IPS DF 6.9 (cell line): Measurements from ENCODE around the gene NEDD4L.
A peak's percentile ranks its signal among the peaks of the same experiment; 100 is the strongest.

ENCODE experiments used
- DNase-seq: peaks from one replicate; pipeline ENCODE4 v3.0.0-alpha.2; 2013; ENCODE audit warnings: low read depth, low spot score
- H3K27ac ChIP-seq: one replicate; pipeline ENCODE4 v1.5.1; 2013; ENCODE audit warnings: low read length, control low read depth
- H3K27me3 ChIP-seq: 2 replicates; pipeline ENCODE4 v1.6.1; 2013; ENCODE audit warnings: mild to moderate bottlenecking, low read length; ENCODE audit not compliant: control insufficient read depth, insufficient read depth
- H3K36me3 ChIP-seq: 2 replicates; pipeline ENCODE4 v1.6.1; 2013; ENCODE audit warnings: low read length; ENCODE audit not compliant: control insufficient read depth, insufficient read depth
- H3K4me1 ChIP-seq: 2 replicates; pipeline ENCODE4 v1.6.1; 2013; ENCODE audit warnings: low read length; ENCODE audit not compliant: control insufficient read depth, insufficient read depth
- H3K4me3 ChIP-seq: 2 replicates; pipeline ENCODE4 v1.5.1; 2013; ENCODE audit warnings: mild to moderate bottlenecking, low read length
- H3K9me3 ChIP-seq: 2 replicates; pipeline ENCODE4 v1.6.1; 2013; ENCODE audit warnings: low read length, inconsistent platforms; ENCODE audit not compliant: control insufficient read depth, insufficient read depth
- WGBS: extraction: QIAGEN DNeasy Blood & Tissue Kit; methylation state at CpG from one replicate; pipeline ENCODE4 v1.1.7; 2013; ENCODE audit warnings: mixed read lengths, missing lambda C conversion rate; ENCODE audit not compliant: insufficient read length, insufficient coverage; 5-methylcytosine and 5-hydroxymethylcytosine counted together

The NEDD4L gene

GRCh38 chr18:58150772-58151171 lies 106.7 kb downstream of the NEDD4L start:
- Histone ChIP-seq H3K9me3 (no peaks in the 10 kb centered on the region), H3K27me3 (no peaks in the 10 kb centered on the region), H3K4me1 (0 out of 2 replicates have a peak, but pooled peaks cover 2% of the 10 kb centered on the region), H3K27ac (no peak overlapping the region), H3K4me3 (no peak overlapping the region), H3K36me3 (no peaks in the 10 kb centered on the region)
- no peak for DNase-seq
- WGBS, result no CpG with 5 or more reads among the region's 4 CpGs

DNA sequence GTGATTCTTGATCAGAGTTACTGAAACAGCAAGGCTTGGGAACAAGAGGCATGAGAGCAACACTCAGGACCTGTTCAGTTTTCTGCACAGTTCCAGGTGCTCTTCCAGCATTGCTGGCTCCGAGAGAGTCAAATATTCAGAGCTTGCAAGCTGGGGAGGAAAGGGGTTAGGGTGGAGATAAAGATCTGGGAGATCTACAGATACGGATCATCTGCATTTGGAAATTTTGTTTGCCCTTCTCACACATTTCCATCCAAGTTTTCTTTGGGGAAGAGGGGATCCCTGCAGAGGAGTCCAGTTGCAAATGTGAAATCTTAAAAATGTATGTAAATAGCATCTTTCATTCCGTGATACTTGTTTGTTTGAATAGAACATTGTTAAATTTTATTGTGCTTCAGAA lies 108.2 kb downstream of the NEDD4L start:
- Histone ChIP-seq H3K9me3 (no peaks in the 10 kb centered on the region), H3K36me3 (no peaks in the 10 kb centered on the region), H3K4me3 (no peak overlapping the region), H3K27ac (no peak overlapping the region), H3K27me3 (no peaks in the 10 kb centered on the region), H3K4me1 (0 out of 2 replicates have a peak, but pooled peaks cover 2% of the 10 kb centered on the region)
- no peak for DNase-seq
- WGBS, result no CpG with 5 or more reads among the region's 3 CpGs

GRCh38 chr18:58152891-58153290 lies 108.9 kb downstream of the NEDD4L start:
- WGBS, result no CpG with 5 or more reads among the region's 3 CpGs

GRCh38 chr18:58156516-58156915 lies 112.5 kb downstream of the NEDD4L start:
- Histone ChIP-seq H3K36me3 (no peaks in the 10 kb centered on the region), H3K27ac (no peak overlapping the region)
- whole genome bisulfite sequencing, result no CpG with 5 or more reads among the region's 9 CpGs

More at GRCh38 chr18:58152891-58153290, 108.9 kb downstream of the NEDD4L start:
- no peaks in the 10 kb centered on the region for H3K27me3 ChIP-seq
- H3K27ac ChIP-seq, result no peak overlapping the region
- 0 out of 2 replicates have a peak, but pooled peaks cover 2% of the 10 kb centered on the region for H3K4me1 ChIP-seq
- H3K36me3 ChIP-seq, result no peaks in the 10 kb centered on the region
- no peak overlapping the region for H3K4me3 ChIP-seq
- no peak for DNase-seq
- H3K9me3 ChIP-seq, result no peaks in the 10 kb centered on the region

GRCh38 chr18:58157237-58157636 lies 113.2 kb downstream of the NEDD4L start:
- DNase-seq, result no peak
- Histone ChIP-seq H3K4me1 (no peaks in the 10 kb centered on the region), H3K27me3 (no peaks in the 10 kb centered on the region), H3K27ac (no peak overlapping the region), H3K4me3 (no peak overlapping the region), H3K36me3 (no peaks in the 10 kb centered on the region), H3K9me3 (no peaks in the 10 kb centered on the region)
- no CpG with 5 or more reads among the region's 3 CpGs for WGBS

More at GRCh38 chr18:58156516-58156915, 112.5 kb downstream of the NEDD4L start:
- no peak for DNase-seq
- Histone ChIP-seq H3K9me3 (no peaks in the 10 kb centered on the region), H3K27me3 (no peaks in the 10 kb centered on the region), H3K4me3 (no peak overlapping the region), H3K4me1 (no peaks in the 10 kb centered on the region)

DNA sequence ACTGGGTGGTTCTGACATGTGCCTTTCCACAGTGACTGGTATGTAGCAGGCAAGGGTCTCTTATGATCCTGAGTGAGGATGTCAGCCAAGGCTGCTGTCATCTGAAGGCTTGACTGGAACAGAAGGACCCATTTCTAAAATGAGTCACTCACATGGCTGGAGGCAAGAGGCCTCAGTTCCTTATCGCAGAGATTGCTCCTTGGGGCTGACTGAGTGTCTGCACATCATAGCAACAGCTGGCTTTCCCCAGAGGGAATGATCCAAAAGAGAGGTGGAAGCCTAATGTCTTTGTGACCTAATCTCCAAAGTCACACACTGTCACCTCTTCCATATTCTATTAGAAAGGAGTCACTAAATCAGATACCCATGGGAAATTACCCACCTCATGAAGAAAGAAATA lies 114.0 kb downstream of the NEDD4L start:
- H3K9me3 ChIP-seq, result no peaks in the 10 kb centered on the region
- no peak overlapping the region for H3K4me3 ChIP-seq
- DNase-seq, result no peak
- WGBS, result no CpG with 5 or more reads among the region's 1 CpG
- H3K36me3 ChIP-seq, result no peaks in the 10 kb centered on the region
- H3K27ac ChIP-seq, result no peak overlapping the region
- no peaks in the 10 kb centered on the region for H3K4me1 ChIP-seq
- H3K27me3 ChIP-seq, result no peaks in the 10 kb centered on the region

- DNase-seq, result no peak
Observed at GRCh38 chr18:58158459-58158858, 114.4 kb downstream of the NEDD4L start.

GRCh38 chr18:58161659-58162058 lies 117.6 kb downstream of the NEDD4L start:
- no CpG with 5 or more reads among the region's 3 CpGs for WGBS

More at GRCh38 chr18:58158459-58158858, 114.4 kb downstream of the NEDD4L start:
- no peaks in the 10 kb centered on the region for H3K9me3 ChIP-seq
- H3K27ac ChIP-seq, result no peak overlapping the region
- H3K4me1 ChIP-seq, result no peaks in the 10 kb centered on the region
- H3K36me3 ChIP-seq, result no peaks in the 10 kb centered on the region
- H3K4me3 ChIP-seq, result no peak overlapping the region
- WGBS, result no CpG with 5 or more reads among the region's 5 CpGs
- H3K27me3 ChIP-seq, result no peaks in the 10 kb centered on the region

GRCh38 chr18:58162127-58162526 lies 118.1 kb downstream of the NEDD4L start:
- Histone ChIP-seq H3K9me3 (no peaks in the 10 kb centered on the region), H3K27ac (no peak overlapping the region), H3K36me3 (no peaks in the 10 kb centered on the region), H3K4me3 (no peak overlapping the region), H3K4me1 (no peaks in the 10 kb centered on the region), H3K27me3 (no peaks in the 10 kb centered on the region)
- WGBS, result no CpG with 5 or more reads among the region's 6 CpGs
- DNase-seq, result no peak

More at GRCh38 chr18:58161659-58162058, 117.6 kb downstream of the NEDD4L start:
- peak; percentile 55 for DNase-seq
- no peaks in the 10 kb centered on the region for H3K27me3 ChIP-seq
- no peaks in the 10 kb centered on the region for H3K9me3 ChIP-seq
- H3K27ac ChIP-seq, result no peak overlapping the region
- H3K36me3 ChIP-seq, result no peaks in the 10 kb centered on the region
- H3K4me3 ChIP-seq, result no peak overlapping the region
- H3K4me1 ChIP-seq, result no peaks in the 10 kb centered on the region

DNA sequence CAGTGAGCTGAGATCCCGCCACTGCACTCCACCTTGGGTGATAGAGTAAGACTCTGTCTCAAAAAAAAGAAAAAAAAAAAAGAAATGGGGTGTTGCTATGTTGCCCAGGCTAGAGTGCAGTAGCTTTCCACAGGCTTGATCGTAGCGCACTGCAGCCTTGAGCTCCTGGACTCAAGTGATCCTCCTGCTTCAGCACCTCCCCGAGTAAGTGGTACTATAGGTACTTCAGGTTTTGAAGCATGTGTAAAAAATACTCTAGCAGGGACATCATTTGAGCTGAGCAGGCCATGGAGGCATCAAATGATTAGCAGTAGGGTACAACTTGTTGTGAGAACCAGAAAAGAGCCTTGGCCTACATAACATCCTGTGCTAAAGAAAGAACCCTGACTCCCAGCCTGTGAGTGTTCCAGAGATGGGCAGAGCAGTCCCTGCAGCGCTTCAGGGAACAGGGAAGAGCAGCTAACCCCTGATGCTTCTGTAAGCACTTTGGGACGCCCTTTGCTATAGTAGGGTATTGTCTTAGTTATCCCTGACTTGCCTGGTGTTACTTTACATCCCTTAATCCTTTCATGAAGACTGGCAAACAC lies 119.1 kb downstream of the NEDD4L start:
- DNase-seq, result no peak
- WGBS, result no CpG with 5 or more reads among the region's 6 CpGs
- Histone ChIP-seq H3K36me3 (no peaks in the 10 kb centered on the region), H3K9me3 (no peaks in the 10 kb centered on the region), H3K27me3 (no peaks in the 10 kb centered on the region), H3K27ac (no peak overlapping the region), H3K4me1 (no peaks in the 10 kb centered on the region), H3K4me3 (no peak overlapping the region)

- WGBS, result 100% methylated on average over 1 of the region's 4 CpGs
- no peaks in the 10 kb centered on the region for H3K9me3 ChIP-seq
- H3K27ac ChIP-seq, result no peak overlapping the region
- H3K27me3 ChIP-seq, result no peaks in the 10 kb centered on the region
- no peaks in the 10 kb centered on the region for H3K36me3 ChIP-seq
- no peak overlapping the region for H3K4me3 ChIP-seq
- no peak for DNase-seq
- H3K4me1 ChIP-seq, result no peaks in the 10 kb centered on the region
Observed at GRCh38 chr18:58166278-58166844, 122.3 kb downstream of the NEDD4L start.
